ENCODE data around the gene ZNF362. TPM values are rescaled to one million over a fixed set of nuclear protein-coding genes. Genes with fewer than 3 reads are reported as not detected.
"Not testable (repeated sequence)": the region's sequence is repeated elsewhere in the genome, so short reads cannot be mapped to it uniquely, and the experiment has no call there.

The ZNF362 gene
- total RNA-seq, 1 donor from 2014 or later, result 32.4 TPM

DNA sequence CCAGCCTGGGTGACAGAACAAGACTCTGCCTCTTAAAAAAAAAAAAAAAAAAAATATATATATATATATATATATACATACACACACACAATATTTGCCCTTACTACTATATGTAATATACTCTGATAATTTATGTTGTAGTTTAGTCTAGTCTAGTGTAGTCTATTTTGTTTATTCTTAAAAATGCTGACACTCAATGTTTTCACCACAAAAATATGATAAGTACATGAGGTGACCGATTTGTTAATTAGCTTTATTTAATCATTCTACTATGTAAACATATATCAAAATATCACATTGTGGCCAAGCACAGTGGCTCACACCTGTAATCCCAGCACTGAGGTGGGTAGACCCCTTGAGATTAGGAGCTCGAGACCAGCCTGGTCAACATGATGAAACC is 19.8 kb upstream of the ZNF362 start:
- no peak for DNase-seq
- no peak overlapping the region for H3K27ac ChIP-seq (replicated peaks)
- no peaks in the 10 kb centered on the region for H3K27me3 ChIP-seq (ENCODE audit: low read depth)
- no peaks in the 10 kb centered on the region for H3K36me3 ChIP-seq
- H3K4me3 ChIP-seq, result no peak overlapping the region
- H3K9me3 ChIP-seq (replicated peaks), result no peaks in the 10 kb centered on the region
- peaks cover 19% of the 10 kb centered on the region for H3K4me1 ChIP-seq
- intact Hi-C loops (cut with micrococcal nuclease), result no loop called here
- TF ChIP-seq, protein P1, sequence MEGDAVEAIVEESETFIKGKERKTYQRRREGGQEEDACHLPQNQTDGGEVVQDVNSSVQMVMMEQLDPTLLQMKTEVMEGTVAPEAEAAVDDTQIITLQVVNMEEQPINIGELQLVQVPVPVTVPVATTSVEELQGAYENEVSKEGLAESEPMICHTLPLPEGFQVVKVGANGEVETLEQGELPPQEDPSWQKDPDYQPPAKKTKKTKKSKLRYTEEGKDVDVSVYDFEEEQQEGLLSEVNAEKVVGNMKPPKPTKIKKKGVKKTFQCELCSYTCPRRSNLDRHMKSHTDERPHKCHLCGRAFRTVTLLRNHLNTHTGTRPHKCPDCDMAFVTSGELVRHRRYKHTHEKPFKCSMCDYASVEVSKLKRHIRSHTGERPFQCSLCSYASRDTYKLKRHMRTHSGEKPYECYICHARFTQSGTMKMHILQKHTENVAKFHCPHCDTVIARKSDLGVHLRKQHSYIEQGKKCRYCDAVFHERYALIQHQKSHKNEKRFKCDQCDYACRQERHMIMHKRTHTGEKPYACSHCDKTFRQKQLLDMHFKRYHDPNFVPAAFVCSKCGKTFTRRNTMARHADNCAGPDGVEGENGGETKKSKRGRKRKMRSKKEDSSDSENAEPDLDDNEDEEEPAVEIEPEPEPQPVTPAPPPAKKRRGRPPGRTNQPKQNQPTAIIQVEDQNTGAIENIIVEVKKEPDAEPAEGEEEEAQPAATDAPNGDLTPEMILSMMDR (IDR thresholded peaks at IDR 0.05; ENCODE audit: borderline replicate concordance), result no peak

DNA sequence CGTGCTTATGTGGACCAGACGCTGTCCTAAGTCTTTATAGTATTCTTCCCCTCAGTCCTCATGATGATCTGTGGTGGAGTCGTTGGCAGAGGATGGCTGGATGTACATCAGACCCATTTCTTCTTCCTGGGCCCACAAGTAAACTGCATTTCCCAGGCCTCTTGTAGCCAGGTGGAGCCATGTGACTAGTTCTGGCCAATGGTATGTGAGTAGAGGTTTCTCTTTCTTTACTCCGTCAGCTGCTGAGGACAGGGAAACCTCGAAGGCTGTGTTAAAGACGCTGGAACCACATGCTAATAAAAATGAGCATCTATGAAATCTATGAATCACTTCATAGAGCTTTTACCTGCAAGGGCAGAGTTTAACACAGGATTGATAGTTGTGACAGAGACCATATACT is 18.7 kb upstream of the ZNF362 start:
- intact Hi-C loops (cut with micrococcal nuclease), result no loop called here
- Histone ChIP-seq H3K27ac (replicated peaks) (no peak overlapping the region), H3K9me3 (replicated peaks) (no peaks in the 10 kb centered on the region), H3K4me3 (no peak overlapping the region), H3K4me1 (peaks cover 19% of the 10 kb centered on the region), H3K27me3 (ENCODE audit: low read depth) (no peaks in the 10 kb centered on the region), H3K36me3 (no peaks in the 10 kb centered on the region)
- DNase-seq, result no peak
- TF ChIP-seq, protein P1 (IDR thresholded peaks at IDR 0.05; ENCODE audit: borderline replicate concordance), result no peak

DNA sequence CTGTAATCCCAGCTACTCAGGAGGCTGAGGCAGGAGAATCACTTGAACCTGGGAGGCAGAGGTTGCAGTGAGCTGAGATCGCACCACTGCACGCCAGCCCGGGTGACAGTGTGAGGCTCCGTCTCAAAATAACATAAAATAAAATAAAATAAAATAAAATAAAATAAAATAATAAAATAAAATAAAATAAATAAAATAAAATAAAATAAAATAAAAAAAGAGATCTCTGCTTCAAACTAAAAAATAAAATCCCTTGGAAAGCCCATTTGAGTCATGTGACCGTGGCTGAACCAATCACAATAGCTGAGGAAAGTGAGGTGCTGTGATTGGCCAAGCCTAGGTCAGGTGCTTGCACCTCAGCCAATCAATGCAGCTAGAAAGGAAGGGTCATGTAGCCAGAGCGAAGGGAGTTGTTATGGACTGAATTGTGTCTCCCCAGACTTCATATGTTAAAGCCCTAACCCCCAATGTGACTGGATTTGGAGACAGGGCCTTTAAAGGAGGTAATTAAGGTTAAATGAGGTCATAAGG is 18.0 kb upstream of the ZNF362 start:
- H3K4me3 ChIP-seq; H3K9me3 ChIP-seq (replicated peaks); H3K36me3 ChIP-seq; intact Hi-C loops (cut with micrococcal nuclease); DNase-seq; H3K27ac ChIP-seq (replicated peaks); H3K27me3 ChIP-seq (ENCODE audit: low read depth): not testable (repeated sequence)
- peaks cover 19% of the 10 kb centered on the region for H3K4me1 ChIP-seq

DNA sequence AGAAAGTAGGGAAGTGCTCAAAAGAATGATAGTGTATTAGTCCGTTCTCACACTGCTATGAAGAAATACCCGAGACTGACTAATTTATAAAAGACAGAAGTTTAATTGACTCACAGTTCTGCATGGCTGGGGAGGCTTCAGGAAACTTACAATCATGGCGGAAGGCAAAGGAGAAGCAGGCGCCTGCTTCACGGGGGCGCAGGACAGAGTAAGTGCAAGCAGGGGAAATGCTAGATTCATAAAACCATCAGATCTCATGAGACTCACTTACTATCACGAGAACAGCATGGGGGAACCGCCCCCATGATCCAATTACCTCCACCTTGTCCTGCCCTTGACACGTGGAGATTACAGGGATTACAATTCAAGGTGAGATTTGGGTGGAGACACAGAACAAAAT is 16.9 kb upstream of the ZNF362 start:
- H3K36me3 ChIP-seq; DNase-seq; H3K27me3 ChIP-seq (ENCODE audit: low read depth); H3K4me3 ChIP-seq; H3K9me3 ChIP-seq (replicated peaks); intact Hi-C loops (cut with micrococcal nuclease); H3K27ac ChIP-seq (replicated peaks): not testable (repeated sequence)
- H3K4me1 ChIP-seq, result peaks cover 14% of the 10 kb centered on the region

DNA sequence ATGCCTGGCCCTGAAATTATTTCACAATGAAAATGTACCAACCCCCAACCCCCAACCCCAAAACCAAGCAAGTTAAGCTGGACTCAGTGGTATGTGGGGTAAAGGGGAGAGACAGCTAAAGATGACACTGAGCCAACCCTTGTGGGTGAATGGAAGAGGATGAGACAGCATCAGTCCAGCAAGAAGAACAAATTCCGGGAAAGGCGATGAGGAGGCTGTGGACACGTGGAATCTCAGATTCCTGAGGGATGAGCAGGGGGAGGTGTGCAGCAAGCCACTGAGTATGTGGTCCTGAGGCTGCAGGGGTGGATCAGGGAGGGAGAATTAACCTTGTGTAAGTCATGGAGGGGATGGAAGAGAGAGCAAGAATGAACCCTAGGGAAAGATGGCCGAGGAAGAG is 14.4 kb upstream of the ZNF362 start:
- H3K27me3 ChIP-seq (ENCODE audit: low read depth), result no peaks in the 10 kb centered on the region
- TF ChIP-seq, protein P1 (IDR thresholded peaks at IDR 0.05; ENCODE audit: borderline replicate concordance), result no peak
- no peaks in the 10 kb centered on the region for H3K36me3 ChIP-seq
- no peak overlapping the region for H3K4me3 ChIP-seq
- H3K27ac ChIP-seq (replicated peaks), result no peak overlapping the region
- no peak for DNase-seq
- intact Hi-C loops (cut with micrococcal nuclease), result no loop called here
- H3K9me3 ChIP-seq (replicated peaks), result no peaks in the 10 kb centered on the region
- no peaks in the 10 kb centered on the region for H3K4me1 ChIP-seq

DNA sequence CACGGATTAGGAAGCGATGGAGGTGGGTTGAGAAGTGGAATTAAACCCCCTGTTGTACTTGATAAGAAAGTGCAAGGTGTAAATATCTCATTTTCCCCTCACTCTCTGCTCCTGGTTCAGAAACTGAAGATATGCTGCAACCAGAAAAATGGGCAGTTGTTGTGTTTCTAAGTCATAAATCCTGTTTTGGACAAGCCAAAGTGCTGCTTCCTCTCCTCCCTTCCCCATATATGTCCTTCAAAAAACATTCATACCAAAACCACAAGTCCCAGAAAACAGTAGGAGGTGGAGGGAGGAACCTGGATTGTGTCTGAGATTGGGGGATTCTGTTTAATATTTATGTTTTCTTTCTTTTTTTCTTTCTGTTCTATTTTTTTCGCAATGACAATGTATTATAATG is 13.6 kb upstream of the ZNF362 start:
- no peaks in the 10 kb centered on the region for H3K27me3 ChIP-seq (ENCODE audit: low read depth)
- H3K4me3 ChIP-seq, result no peak overlapping the region
- no peaks in the 10 kb centered on the region for H3K36me3 ChIP-seq
- intact Hi-C loops (cut with micrococcal nuclease), result no loop called here
- H3K9me3 ChIP-seq (replicated peaks), result no peaks in the 10 kb centered on the region
- H3K4me1 ChIP-seq, result no peaks in the 10 kb centered on the region
- TF ChIP-seq, protein P1 (IDR thresholded peaks at IDR 0.05; ENCODE audit: borderline replicate concordance), result no peak
- DNase-seq, result no peak
- H3K27ac ChIP-seq (replicated peaks), result no peak overlapping the region

Measured in left ventricle myocardium inferior (tissue), 1 donor.